Hematopoietic multipotent progenitor cell treated with erythropoietin and hydrocortisone succinate and interleukin-3 and kit ligand, for 17 days (in vitro differentiated cells): ENCODE results near the gene RUNX3.

Experiments used
- DNase-seq: peaks from one replicate; pipeline ENCODE4 v3.0.0-alpha.2; 2015; ENCODE audit warnings: low spot score

The RUNX3 gene

DNA sequence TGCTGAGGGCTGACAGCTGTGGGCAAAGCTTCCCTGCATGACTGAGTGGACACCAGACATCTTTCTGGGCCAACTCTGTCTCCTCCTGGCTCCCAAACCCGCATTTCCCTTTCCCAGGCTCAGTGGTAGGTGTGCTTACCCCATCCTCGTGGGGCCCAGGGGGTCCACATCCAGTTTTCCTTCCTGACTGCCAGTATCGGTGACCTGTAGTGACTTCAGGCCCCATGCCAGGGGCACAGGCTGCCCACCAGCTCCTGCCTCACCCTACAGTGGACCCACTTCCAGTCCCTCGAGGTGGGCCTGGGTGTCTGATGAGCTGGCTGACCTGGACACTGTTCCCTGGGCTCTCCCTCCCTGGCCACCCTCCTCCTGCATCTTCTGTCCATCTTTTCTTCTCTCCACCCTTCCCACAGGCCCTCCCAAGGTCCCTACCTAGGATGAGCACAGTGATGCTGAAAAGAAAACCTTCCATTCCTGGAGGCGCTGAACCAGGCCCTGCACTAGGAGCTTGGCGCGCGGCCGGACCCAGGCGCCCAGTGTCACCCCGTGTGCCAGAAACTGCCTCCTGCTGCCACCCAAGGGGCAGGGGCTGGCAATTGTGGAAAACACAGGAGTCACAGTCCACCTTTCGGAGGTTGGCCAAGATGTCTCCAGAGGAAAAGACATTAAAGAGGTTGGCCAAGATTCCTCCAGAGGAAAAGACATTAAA, 67.1 kb downstream of the RUNX3 start:
- DNase-seq: no peak

DNA sequence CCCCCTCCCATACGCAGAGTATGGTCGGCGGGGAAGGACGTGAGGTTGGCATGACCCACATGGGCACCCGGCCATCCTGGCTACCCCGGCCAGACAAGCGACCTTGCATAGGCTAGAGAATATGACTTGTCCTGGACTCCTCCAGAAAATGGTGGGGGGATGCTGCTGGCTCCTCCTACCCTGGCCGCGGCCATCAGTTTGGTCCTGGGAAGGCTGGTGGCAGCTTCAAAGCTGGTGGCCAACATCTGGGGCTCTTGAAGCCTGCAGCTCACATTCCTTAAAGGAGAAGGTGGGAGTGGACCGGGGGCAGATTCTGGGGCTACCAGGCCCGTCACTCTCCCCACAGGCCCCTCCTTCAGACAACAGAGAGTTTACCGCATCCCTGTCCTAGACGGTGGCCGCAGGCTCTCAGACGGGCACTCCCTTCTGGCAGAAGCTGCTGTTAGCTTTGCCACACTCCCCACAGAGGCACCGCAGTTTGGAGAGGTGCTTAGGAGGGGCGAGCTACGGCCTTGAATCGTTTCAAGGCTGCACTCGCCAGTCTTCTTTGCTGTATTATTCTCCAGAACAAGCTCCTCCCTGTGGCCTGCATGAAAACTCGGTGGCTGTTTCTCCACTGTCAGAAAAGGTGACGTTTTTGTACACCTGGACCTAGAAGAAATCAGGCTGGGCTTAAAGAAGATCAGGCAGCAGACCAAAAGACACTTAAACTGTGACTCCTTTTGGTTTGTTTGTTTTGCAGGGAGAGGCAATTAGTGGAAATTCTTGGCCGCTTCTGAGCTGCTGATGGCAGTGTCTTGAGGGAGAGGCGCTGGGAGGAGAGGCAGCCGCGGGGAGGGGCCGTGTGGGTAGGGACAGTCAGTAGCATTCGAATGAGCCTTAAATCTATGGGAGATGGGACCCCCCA, 68.0 kb downstream of the RUNX3 start:
- DNase-seq: no peak

GRCh38 chr1:24860841-24861240, 69.2 kb downstream of the RUNX3 start:
- no peak for DNase-seq

DNA sequence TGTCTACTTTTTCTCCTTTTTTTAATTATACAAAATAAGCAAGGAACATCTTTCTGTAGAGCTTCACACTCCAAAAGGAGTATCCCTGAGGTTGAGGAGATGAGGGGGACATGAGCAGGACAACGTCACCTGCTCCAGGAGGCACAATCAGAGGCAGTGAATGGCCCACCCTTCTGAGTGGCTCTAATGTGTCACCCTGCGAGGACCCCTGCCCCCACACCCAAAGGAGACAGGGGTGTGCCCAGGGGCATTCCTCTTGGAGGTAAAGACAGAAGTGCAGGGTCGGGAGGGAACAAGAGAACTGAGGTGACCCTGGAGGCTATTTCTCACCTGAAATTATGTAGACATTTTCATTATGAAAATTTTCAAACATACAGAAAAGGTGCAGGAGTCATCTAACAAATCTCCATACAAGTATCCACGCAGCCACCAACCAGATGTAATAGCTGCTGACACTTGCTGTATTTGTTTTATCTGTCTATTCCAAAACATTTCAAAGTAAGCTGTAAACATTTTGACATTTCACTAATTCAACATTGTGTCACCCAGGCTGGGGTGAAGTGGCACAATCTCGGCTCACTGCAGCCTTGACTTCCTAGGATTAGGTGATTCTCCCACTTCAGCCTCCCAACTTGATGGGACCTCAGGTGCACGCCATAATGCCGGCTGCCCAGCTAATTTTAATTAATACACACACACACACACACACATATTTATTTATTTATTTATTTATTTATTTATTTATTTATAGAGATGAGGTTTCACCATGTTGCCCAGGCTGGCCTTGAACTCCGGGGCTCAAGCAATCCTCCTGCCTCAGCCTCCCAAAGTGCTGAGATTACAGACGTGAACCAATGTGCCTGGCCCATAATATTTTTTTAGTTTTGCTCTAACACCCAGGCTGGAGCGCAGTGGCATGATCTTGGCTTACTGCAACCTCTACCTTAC, 70.7 kb downstream of the RUNX3 start:
- no peak for DNase-seq

GRCh38 chr1:24858277-24858676, 71.8 kb downstream of the RUNX3 start:
- no peak for DNase-seq

GRCh38 chr1:24857507-24858133, 72.5 kb downstream of the RUNX3 start:
- no peak for DNase-seq

GRCh38 chr1:24856787-24857506, 73.1 kb downstream of the RUNX3 start:
- no peak for DNase-seq

GRCh38 chr1:24855474-24855873, 74.6 kb downstream of the RUNX3 start:
- no peak for DNase-seq

DNA sequence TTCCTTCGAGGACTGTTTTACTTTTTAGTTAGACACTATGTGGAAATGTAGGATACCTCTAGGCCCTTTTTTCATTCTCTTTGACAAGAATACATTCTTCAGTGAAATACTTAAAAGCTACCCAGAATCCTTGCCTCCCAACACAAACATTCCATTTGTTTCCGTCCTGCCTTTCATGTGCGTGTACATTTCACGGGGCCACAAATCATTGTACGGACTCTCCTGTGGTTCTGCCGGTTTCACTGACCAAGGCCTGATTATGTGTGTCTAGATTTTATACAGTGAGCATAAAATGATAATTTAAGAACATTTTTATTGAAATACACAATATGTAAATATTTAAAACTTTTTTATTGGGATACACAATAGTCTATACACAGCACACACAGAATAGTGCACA, 76.4 kb downstream of the RUNX3 start:
- no peak for DNase-seq

DNA sequence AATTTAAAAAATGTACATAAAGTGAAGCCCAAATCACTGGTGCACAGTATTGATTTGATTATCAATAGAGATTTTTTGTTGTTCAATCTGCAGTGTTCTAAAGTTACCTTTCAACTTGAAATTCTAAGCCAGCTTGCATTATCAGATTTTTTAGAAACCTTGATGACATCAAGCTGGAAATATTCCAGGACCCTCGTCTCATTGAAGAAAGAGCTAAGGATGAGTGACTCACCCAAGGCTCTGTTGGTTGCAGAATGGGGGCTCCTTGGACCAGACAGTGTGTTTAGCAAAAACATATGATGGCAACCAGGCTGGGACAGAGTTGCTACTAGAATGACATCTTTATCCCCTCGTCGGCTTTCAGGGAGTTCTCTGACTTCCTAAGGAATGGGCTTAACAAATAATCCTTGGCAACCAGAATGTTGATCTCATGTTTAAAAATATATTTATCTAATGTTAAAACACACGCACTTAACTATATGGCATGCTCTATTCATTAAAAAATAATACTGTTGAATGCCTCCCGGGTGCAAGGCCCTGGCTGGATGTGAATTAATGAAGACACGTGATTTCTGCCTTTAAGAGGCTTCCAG, 79.7 kb downstream of the RUNX3 start:
- DNase-seq: no peak

DNA sequence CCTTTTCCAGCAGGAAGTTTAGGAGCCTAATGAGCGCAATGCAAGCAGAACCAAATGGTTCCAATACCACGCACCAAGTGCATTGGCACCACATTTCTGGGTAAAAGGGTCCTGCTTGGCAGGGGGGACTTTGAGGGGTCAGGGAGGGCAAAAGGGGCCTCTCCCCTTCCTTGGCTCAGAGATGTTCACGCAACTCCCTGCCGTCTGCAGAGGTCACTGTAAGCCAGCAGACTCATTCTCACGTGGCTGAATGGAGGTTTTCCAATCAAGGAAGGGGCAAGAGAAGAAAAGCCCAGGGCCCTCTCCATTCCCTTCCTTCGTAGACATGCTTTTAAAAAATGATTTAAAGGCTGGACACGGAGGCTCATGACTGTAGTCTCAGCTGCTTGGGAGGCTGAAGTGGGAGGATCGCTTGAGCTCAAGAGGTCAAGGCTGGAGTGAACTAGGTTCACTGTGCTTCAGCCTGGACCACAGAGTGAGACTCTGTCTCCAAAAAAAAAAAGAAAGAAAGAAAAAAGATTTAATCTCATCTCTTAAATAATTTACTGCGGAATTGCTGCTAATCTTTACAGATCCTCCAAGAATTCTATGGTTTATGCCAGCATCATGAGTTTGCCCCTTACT, 80.3 kb downstream of the RUNX3 start:
- DNase-seq: no peak
